NCI-H748 (cell line): ENCODE results near the gene GABBR2.
A peak's percentile ranks its signal among the peaks of the same experiment; 100 is the strongest.
"Not testable (repeated sequence)": the region's sequence is repeated elsewhere in the genome, so short reads cannot be mapped to it uniquely, and the experiment has no call there.

Experiments used
- DNase-seq: peaks from one replicate; lab custom pipeline; 2025; ENCODE audit not compliant: unreplicated experiment; lab: John Stamatoyannopoulos, UW

GABBR2 gene

GRCh38 chr9:98485706-98486105 is 223.0 kb downstream of the GABBR2 start:
- DNase-seq, result no peak

GRCh38 chr9:98484162-98484561 is 224.6 kb downstream of the GABBR2 start:
- DNase-seq, result peak; percentile 18

- DNase-seq, result no peak
These were observed 226.5 kb downstream of the GABBR2 start for GRCh38 chr9:98482226-98482625.

GRCh38 chr9:98481676-98482075 is 227.1 kb downstream of the GABBR2 start:
- DNase-seq, result no peak

GRCh38 chr9:98479967-98480847 is 228.5 kb downstream of the GABBR2 start:
- no peak for DNase-seq

GRCh38 chr9:98479449-98479848 is 229.3 kb downstream of the GABBR2 start:
- DNase-seq, result no peak

GRCh38 chr9:98477884-98478283 is 230.9 kb downstream of the GABBR2 start:
- no peak for DNase-seq

GRCh38 chr9:98472216-98472615 is 236.5 kb downstream of the GABBR2 start:
- DNase-seq, result no peak

- DNase-seq, result no peak
These were observed 237.6 kb downstream of the GABBR2 start for GRCh38 chr9:98471185-98471584.

GRCh38 chr9:98468567-98469239 is 240.0 kb downstream of the GABBR2 start:
- DNase-seq, result no peak

GRCh38 chr9:98465799-98466198 is 242.9 kb downstream of the GABBR2 start:
- no peak for DNase-seq

- not testable (repeated sequence) for DNase-seq
These were observed 244.5 kb downstream of the GABBR2 start for GRCh38 chr9:98464156-98464690.

GRCh38 chr9:98462310-98462709 is 246.4 kb downstream of the GABBR2 start:
- DNase-seq, result no peak

GRCh38 chr9:98460704-98461103 is 248.0 kb downstream of the GABBR2 start:
- no peak for DNase-seq

GRCh38 chr9:98457726-98458370 is 250.9 kb downstream of the GABBR2 start:
- no peak for DNase-seq

- DNase-seq, result no peak
These were observed 252.6 kb downstream of the GABBR2 start for GRCh38 chr9:98456156-98456613.

GRCh38 chr9:98455256-98456155 is 253.2 kb downstream of the GABBR2 start:
- DNase-seq, result no peak

- DNase-seq, result no peak
These were observed 255.0 kb downstream of the GABBR2 start for GRCh38 chr9:98453589-98454311.

GRCh38 chr9:98451576-98451975 is 257.2 kb downstream of the GABBR2 start:
- DNase-seq, result no peak

- no peak for DNase-seq
These were observed 258.2 kb downstream of the GABBR2 start for GRCh38 chr9:98450496-98450895.
